ENCODE measurements around the gene CDC20.

GRCh38 chr1:43367026-43367903 lies 8.5 kb downstream of the CDC20 start:
- TF ChIP-seq CTCF (conservative IDR thresholded peaks at IDR 0.05; ENCODE audit: low read length) (no peak), EZH2phosphoT487 (IDR thresholded peaks at IDR 0.05; ENCODE audit: borderline replicate concordance) (no peak)
